Upper lobe of left lung (tissue), 4 donors: ENCODE measurements around the gene DCUN1D3.

ENCODE experiments used
- EP300 ChIP-seq, 4 donors: sonication (generic); formaldehyde crosslinking; IDR thresholded peaks; one replicate each; pipeline ENCODE4 v1.5.1; 2017; ENCODE audit warnings: antibody characterized with exemption in 4 of 4, control low read depth in 2 of 4
- POLR2A ChIP-seq, 4 donors: fragments of 450-650 bp; IDR thresholded peaks; one replicate each; pipeline ENCODE4 v1.5.1; 2016 to 2017; ENCODE audit warnings: antibody characterized with exemption in 4 of 4, mild to moderate bottlenecking in 2 of 4
- POLR2AphosphoS5 ChIP-seq, 2 donors: sonication (generic); formaldehyde crosslinking; IDR thresholded peaks; one replicate each; pipeline ENCODE4 v1.5.1; 2017; ENCODE audit warnings: antibody characterized with exemption in 2 of 2
- TF ChIP-seq, protein P1 (sequence below), 6 experiments: fragments of 450-650 bp in 4 of 6; fragments of 200-600 bp in 2 of 6; sonication (generic) in 2 of 6; IDR thresholded peaks; one replicate each; pipeline ENCODE4 v1.5.1; 2016 to 2019; ENCODE audit warnings: antibody characterized with exemption in 6 of 6

DNA sequence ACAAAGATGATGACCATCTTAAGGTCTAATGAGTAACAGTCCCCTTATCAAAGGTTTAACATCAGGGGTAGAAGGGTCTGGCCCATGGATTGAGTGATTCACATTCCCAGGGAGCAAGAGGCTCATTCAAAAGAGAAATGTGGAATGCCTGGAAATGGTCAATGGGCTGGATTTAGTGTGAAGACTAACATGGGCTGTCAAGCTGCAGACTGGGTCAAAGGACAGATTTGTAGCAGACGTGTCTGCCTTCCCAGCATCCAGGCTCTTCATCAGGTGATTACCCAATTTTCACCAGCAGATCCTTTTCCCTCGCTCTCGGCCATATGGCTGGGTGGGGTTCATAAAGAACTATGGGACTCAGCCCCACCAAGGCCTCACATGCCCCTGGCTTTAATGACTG, 26.8 kb downstream of the DCUN1D3 start:
- TF ChIP-seq, protein P1, sequence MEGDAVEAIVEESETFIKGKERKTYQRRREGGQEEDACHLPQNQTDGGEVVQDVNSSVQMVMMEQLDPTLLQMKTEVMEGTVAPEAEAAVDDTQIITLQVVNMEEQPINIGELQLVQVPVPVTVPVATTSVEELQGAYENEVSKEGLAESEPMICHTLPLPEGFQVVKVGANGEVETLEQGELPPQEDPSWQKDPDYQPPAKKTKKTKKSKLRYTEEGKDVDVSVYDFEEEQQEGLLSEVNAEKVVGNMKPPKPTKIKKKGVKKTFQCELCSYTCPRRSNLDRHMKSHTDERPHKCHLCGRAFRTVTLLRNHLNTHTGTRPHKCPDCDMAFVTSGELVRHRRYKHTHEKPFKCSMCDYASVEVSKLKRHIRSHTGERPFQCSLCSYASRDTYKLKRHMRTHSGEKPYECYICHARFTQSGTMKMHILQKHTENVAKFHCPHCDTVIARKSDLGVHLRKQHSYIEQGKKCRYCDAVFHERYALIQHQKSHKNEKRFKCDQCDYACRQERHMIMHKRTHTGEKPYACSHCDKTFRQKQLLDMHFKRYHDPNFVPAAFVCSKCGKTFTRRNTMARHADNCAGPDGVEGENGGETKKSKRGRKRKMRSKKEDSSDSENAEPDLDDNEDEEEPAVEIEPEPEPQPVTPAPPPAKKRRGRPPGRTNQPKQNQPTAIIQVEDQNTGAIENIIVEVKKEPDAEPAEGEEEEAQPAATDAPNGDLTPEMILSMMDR (IDR thresholded peaks at IDR 0.05), result no peak
- TF ChIP-seq POLR2A (IDR thresholded peaks at IDR 0.05) (no peak), EP300 (IDR thresholded peaks at IDR 0.05) (no peak), POLR2AphosphoS5 (IDR thresholded peaks at IDR 0.05) (no peak)
